Astrocyte of the cerebellum (primary cell): Measurements from ENCODE around the gene SNX25.

Experiments
- DNase-seq: peaks from one replicate; pipeline ENCODE4 v3.0.0-alpha.2; 2011; ENCODE audit warnings: low read depth
- H3K4me3 ChIP-seq: 2 replicates; pipeline ENCODE4 v1.5.1; 2011; ENCODE audit warnings: mild to moderate bottlenecking, low read depth, low read length, moderate library complexity
- CTCF ChIP-seq: IDR thresholded peaks from 2 replicates; pipeline ENCODE4 v1.5.1; 2012; ENCODE audit warnings: low read length, low read depth, moderate library complexity, mild to moderate bottlenecking; ENCODE audit errors: missing control alignments
- in situ Hi-C: cut with HindIII; loops from 2 replicates; pipeline ENCODE4 v1.10.0; 2017; ENCODE audit warnings: low sequenced_read_pairs

Gene SNX25

GRCh38 chr4:185211641-185212040 is 2.2 kb downstream of the SNX25 start:
- in situ Hi-C loops: no loop called here
- no peak for DNase-seq
- peak overlapping the region; percentile 63 for H3K4me3 ChIP-seq
- TF ChIP-seq CTCF: no peak

GRCh38 chr4:185212581-185212980 is 3.2 kb downstream of the SNX25 start:
- H3K4me3 ChIP-seq: no peak overlapping the region
- DNase-seq: no peak
- in situ Hi-C loops: no loop called here
- no peak for TF ChIP-seq CTCF

- no peak overlapping the region for H3K4me3 ChIP-seq
- no peak for TF ChIP-seq CTCF
- no peak for DNase-seq
- in situ Hi-C loops: no loop called here
Measured at GRCh38 chr4:185213877-185214276, 4.5 kb downstream of the SNX25 start.

GRCh38 chr4:185215261-185215660 is 5.9 kb downstream of the SNX25 start:
- TF ChIP-seq CTCF: no peak
- H3K4me3 ChIP-seq: no peak overlapping the region
- in situ Hi-C loops: no loop called here
- no peak for DNase-seq

DNA sequence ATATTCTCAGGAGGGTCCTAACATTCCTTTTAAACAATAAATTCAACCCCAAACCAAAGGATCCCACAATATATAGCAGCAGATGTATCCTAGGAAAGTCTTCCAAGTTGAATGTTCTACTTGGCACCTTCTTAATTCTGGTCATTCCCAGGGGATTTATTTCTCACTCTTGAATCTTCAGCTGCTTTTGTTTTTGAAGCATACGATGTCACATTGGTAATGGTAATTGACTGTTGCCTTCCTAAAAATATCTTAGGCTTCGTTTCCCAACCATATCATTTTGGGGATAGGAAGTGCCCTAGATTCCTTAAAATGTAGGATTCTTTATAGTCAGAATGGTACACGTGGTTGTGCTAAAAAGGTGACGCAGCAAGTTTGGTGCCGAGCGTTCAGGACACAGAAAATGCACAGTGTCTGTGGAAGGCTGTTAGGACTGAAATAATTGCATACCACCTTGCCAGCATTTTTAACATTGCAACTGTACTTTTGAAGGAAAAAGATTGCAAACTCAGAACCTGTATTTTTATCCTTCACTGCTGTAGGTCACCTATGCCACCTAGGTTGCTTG is 8.1 kb downstream of the SNX25 start:
- no peak for DNase-seq
- no peak overlapping the region for H3K4me3 ChIP-seq
- no peak for TF ChIP-seq CTCF
- in situ Hi-C loops: no loop called here

- no peak for DNase-seq
- no peak overlapping the region for H3K4me3 ChIP-seq
- TF ChIP-seq CTCF: no peak
- in situ Hi-C loops: no loop called here
Measured at GRCh38 chr4:185218312-185218711, 8.9 kb downstream of the SNX25 start.
